NOMO-1 treated with dmso at 0.1 percent for 144 hours (cell line): ENCODE measurements around the gene ISYNA1.

Experiments
- DNase-seq: peaks from one replicate; lab custom pipeline; 2025; ENCODE audit not compliant: unreplicated experiment; lab: John Stamatoyannopoulos, UW

ISYNA1 gene

DNA sequence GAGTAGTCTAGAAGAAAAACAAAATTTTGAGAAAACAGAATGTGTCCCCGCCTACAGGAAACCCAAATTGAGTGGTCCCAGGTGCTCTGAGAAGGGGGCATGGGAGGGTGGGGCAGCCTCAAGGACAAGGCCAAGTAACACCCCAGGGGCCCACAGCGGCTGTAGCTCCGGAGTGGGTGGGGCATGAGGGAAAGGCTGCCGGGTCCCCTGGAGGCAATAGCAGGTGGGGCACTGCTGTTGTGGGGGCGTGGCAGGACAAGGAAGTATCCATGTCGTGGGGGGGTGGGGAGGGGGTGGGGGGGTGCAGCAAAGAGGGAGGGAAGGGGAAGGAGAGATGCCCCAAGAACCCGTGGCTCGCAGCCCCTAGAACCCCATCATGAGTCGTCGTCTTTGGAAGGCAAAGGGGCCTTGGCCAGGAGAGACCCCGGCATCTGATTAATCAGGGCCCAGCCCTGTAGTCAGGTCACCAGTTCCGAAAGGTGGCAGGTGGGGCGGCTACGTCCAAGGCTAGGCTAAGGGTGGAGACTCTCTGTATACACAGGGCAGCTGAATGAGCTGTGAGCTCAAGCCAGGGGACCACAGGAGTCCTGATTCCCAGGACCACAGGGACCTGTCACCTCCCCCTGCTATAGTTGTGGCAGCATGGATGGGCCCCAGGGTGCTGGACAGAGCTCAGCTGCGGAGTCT is 7.5 kb upstream of the ISYNA1 start:
- DNase-seq = no peak

DNA sequence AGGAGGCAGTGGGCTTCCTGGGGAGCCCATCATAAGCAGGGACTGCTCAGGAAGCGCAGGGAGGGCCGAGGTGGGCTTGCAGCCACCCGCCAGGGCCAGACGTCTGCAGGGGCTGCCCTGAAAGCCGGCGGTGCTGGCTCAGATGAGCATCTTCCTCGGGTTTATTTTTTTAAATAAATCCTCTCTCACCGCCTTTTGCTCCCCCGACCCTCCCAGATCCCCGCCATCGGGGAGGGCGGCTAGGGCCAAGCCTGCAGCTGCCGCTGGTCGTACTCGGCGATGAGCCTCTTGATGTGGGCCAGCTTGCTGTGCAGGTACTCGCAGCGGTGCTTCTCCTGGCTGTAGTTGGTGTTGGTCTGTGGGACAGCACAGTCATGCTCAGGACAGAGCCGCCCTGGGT is 6.6 kb upstream of the ISYNA1 start:
- DNase-seq = no peak

DNA sequence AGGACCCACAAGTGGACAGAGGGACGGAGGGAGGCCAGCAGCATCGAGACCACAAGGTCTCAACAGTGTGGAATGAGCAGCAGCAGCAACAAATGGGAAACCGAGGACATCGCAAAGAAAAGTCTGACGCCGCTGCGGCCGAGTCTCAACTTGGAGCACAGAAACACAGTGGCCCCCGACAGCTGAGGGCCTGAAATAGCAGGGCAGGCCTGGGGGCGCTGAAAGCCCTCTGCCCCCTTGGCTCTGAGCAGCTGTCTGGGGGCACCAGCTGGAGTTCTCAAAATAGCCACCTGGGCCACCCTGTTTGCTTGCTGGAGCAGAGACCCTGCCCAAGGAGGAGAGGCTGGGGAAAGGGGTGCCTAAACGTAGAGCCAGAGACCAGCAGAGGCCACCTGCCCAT is 5.9 kb upstream of the ISYNA1 start:
- DNase-seq = no peak

DNA sequence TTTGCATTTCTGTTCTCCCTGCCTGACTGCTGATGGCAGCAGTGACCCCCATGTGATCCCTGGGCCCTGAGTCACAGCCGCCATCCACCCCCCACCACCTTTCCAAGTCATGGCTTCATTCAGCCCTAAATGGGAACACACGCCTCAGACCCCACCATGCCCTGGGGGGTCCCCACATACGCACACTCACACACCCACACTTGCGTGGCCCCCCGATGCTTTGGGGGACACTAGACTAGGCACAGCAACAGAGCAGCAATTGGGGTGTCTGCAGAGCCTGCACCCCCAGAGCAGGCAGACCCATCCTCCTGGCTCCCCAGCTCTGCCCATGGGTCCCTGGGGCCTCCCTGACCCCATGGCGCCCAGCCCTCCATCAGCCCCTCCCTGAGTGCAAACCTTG is 5.5 kb upstream of the ISYNA1 start:
- no peak for DNase-seq

DNA sequence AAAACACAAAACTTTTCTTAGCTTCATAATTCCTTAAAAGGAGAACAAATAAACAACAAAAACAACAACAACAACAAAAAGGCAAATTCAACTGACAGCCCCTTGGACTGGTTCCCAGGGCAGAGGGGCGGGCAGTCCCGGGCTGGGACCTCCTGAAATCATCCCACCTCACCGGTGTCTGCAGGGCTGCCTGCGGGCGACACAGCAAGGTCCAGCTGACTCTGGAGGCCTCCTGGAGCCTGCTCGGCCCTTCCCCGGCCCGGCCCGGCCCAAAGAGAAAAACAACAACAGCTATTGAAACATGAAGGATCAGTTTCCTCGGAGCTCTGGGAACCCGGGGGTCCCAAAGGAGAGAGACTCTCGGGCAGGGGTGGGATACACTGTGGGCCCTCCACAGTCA is 5.0 kb upstream of the ISYNA1 start:
- no peak for DNase-seq

DNA sequence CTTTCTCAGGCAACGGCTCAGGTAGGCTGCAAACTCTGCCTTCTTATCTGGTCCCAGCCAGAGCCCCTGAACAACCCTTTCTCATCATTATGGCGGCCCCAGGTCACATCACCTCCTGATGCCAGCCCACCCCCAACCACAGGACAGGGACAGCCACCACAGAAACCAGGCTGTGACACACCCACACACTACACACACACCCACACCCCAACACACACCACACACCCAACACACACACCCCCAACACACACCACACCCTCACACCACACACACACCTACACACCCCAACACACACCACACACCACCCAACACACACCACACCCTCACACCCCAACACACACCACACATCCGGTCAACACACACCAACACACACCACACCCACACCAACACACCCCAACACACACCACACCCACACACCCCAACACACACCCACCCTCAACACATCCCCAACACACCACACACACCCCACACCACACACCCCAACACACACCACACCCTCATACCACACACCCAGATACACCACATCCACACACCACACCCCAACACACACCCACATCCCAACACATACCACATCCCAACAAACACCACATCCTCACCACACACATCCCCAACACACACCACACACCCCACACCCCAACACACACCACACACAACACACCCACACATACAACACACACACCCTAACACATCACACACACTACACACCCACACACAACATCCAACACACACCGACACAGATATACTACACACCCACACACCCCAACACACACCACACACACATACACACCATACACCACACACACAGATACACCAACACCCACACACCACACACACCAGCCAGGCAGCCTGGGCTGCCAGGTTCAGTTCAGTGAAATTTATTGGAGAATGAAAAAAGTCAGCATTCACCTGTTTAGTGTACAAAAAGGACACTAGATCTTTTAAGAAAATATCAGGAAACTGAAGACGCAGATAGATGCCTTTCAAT is 4.2 kb upstream of the ISYNA1 start:
- no peak for DNase-seq

DNA sequence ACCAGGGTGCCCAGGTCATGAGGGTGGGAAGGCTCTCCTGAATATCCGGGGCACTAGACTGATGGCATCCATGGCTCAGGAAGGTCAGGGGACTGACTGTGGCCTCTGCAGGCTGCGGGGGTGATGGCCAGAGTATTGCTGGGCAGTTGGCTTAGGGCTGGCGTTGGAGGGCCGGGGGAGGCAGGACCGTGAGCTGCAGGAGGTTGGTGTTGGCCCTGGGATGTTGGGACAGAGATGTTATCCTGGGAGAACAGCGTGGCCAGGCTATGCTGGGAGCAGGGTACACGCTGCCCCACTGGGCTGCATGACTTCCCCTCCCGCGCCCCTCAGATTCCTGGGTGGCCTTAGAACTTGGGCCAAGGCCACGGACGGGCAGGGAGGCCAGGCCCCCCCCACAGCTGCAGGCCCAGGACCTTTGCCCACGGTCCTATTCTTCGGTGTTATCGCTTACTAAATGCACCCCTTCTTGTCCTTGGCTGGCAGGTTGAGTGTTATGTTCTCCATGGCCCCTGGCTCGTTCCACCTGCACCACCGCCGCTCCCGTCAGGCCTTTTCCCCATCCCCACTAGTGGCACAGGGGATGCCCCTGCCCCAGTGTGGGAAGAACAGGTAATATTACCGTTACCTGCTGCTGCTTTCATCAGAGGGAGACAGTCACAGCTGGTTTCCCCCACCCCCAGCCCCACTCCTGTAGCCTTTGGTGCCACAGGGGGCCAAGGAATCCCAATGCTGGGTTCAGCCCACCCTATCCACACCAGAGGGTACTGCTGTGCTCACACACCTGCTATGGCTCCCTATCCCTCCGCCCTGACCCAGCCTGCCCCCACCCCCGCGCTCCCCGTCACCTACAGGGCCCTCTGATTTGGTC is 3.2 kb upstream of the ISYNA1 start:
- DNase-seq = no peak

DNA sequence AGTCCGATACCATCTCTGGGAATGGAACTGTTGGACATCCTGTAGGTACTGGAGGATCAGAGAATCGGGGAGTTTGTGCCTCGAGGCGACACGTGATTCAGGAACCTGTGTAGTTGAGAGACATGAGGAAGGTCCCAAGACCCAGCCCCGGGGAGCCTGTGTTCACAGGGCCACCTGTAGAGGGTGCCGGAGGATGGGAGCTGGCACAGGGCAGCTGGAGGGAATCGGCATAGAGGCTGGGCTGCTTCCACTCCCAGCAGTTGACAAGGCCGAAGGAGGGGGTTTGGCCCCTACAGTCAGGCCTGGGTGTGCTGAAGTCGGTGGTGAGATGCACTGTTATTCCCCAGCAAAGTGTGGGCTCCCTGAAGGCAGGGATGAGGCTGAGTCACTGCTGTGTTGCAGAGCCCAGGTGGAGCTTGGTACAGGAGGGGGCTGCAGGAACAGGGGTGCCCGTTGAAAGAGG is 2.5 kb upstream of the ISYNA1 start:
- no peak for DNase-seq

DNA sequence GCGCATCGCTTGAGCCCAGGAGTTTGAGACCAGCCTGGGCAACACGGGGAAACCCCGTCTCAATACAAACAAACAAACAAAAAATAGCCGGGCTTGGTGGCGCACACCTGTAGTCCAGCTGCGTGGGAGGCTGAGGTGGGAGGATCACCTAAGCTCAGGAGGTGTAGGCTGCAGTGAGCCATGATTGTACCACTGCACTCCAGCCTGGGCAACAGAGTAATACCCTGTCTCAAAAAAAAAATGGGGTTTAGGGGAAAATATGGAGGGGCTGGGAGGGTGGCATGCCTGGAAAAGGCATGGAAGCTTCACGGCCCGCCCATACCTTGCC is 1.9 kb upstream of the ISYNA1 start:
- DNase-seq = no peak

DNA sequence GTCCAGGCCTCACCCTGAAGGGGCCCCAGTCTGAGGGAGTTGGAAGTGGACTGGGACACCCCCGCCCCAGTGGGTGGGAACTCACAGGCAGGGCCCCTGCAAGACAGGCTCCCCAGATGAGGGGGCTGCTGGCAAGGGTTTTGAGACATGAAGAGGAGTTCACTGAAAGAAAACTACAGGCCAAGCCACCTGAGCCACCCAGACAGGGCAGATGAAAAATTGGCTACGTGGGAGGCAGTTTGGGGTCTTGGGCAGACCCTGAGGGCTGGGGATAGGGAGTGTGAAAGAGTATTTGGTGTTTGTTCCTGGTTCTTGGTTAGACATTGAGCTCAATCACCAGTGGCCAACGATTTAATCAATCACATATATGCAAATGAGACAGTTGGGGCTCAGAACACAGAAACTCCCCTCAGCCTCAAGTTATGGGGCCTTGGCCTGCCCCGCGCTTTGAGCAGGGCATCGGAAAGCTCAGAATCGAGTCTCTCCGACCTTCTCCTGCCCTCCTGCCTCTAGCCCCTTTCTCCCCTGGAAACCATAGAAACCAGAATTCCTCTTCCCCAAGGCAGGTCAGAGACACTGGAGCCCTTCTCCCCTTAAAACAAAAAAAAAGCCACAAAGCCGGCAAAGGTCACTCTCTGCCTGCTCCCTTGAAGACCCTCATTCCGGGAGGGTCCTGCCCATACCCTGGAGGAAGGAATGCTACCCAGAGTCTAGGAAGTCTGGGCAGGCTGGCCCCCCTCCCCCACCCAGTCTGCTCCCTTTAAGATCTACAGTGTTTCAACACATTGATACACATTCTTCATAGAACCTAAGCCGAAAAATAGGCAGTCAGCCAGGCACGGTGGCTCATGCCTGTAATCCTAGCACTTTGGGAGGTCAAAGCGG is 1.3 kb upstream of the ISYNA1 start:
- no peak for DNase-seq

DNA sequence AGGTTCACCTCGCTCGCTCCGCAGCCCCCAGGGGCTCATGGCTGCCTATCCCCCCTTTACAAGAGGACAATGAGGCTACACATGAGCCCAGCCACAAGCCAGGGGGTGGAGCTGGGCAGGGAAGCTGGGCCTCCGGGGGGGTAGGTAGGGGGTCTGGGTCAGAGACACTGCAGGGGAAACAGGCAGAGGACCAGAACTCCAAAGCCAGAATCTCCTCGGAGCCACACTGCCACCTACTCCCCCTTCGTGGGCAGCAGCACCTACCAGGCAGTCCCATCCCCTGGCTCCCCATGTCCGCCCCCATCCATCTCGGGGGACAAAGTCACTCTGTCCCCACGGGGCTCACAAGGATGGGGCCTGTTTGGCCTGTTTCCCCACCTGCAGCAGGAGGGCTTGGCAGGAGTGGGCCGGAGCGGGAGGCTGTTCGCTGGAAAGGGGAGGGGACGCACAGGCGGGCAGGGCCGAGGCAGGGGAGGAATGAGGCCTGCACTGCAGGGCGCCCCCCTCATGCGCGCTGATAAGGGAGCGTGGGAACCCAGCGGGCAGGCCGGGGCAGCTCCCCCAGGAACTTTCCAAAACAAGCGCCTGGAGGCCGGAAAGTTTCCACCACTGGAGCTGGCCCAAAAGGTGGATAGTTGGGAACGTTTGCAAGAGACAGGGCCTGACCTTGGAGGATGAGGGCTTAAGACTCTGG is 545 bp upstream of the ISYNA1 start:
- no peak for DNase-seq

DNA sequence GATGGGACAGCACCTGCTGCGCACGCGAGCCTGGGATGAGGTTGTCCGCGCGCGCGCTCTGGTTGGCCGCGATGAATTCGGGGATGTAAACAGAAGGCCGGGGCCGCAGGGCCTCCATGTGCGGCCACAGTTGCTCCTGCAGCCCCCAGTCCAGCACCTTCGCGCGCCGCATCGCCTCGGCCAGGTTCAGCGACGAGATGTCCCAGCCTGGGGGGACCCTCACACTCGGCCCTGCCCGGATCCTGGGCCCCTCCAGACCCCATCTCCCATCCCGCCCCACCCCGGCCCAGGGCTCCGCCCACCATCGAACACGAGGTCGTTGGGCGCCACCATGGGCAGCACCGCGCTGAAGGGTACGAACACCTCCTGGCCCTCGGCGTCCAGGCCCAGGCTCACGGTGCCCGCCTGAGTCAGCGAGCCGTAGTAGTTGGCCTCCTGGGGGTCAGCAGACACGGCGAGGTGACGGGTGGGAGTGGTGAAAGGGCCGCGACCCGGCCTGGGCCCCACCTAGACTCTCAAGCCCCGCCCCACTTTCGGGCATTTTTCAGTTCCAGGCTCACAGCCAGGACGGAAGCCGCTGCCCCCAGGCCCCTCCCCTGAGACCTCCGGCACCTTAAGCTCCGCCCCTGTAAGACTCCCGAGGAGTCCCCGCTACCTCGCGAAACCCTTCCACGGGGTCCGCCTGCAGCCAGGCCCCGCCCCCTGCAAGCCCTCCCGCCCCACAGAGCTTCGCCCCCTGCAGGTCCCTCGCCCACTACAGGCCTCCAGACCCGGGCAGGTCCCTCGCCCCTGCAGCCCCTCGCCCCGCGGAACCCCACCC is 1.1 kb downstream of the ISYNA1 start:
- DNase-seq = peak; percentile 51

DNA sequence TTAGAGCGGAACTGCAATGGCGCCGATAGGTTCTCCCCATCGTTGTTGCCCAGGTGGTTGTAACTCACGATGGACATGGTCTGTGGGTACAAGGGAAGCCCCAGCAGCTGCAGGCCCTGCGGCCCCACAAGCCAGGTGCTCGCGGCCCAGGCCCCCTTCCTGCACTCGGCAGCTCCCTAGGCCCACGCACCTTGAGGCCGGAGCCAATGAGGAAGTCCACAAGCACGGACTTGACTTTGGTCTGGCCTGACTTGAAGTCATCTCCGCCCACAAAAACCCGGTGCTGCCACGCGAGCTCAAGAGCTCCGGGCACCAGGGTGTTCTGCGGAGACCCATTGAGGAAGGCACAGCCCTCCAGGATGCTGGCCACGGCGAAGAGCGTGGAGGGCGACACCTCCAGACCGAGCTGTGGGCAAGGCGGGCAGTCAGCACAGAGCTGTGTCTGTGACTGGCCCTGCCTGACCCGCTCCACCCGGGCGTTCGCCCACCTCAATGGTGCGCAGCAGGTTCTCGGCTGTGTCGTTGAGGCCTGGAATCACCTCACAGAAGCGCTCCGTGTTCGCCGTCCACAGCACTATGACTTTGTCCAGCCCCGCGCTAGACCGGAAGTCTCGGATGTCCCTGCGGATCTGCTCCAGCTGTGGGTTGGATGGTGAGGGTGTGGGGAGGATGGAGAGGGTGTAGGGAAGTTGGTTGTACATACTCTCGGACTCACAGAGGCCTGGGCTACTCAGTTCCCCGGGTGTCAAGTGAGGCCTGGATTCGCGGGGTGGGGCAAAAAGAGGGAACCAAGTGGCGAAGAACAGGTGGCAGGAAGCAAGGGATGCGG is 1.9 kb downstream of the ISYNA1 start:
- no peak for DNase-seq

DNA sequence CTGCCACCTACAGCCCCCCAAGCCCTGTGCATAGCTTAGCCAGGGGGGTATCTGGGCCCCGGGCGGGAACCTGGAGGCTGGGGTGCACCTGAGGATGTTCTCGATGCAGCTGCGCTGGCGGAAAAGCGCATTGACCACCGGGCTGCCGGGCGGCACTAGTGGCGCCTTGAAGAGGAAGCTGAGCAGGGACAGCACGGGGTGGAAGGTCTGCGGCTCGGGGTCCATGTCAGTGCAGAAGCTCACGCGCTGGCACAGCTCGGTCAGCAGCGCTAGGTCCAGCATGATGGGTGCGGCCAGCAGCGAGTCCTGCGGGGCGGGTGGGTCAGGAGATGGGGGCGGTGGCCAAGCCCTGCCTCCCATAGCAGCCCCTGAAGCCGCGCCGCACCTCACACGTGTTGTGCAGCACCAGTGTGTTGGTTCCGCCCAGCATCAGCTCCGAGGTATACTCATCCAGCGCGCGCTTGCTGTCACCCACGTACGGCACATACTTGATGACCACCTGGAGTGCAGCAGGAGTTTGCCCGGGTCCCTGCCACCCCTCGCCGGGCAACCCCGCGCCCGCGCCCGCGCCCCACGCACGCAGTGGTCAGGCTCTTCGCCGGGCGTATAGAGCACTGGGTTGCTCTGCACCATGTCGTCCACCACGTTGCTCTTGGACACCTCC is 2.6 kb downstream of the ISYNA1 start:
- no peak for DNase-seq

DNA sequence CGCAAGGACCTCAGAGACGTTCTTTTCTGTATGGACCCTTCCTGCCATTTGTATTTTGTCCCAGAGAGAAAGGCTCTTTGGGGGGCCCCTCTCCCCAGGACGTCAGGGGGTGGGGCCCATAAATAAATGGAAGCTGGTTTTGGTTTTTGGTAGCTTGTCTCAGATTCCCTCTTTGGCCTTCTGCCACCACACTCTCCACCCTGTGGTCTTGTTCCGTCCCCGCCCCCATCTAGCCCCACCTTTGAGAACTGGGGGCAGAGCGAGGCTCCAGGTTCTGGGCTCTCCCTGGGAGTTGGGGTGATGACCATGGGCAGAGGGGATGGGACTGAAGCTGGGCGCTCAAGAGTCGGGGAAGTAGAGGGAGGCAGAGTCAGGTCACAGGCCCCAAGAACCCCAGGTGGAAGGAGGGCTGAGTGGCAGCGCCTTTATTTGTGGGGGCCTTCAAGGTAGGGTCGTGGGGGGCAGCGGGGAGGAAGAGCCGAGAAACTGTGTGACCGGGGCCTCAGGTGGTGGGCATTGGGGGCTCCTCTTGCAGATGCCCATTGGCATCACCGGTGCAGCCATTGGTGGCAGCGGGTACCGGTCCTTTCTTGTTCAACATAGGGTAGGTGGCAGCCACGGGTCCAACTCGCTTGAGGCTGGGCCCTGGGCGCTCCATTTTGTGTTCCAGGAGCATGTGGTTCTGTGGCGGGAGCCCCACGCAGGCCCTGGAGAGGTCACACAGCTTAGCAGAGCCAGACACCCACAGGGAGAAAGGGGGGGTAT is 3.3 kb downstream of the ISYNA1 start:
- no peak for DNase-seq

DNA sequence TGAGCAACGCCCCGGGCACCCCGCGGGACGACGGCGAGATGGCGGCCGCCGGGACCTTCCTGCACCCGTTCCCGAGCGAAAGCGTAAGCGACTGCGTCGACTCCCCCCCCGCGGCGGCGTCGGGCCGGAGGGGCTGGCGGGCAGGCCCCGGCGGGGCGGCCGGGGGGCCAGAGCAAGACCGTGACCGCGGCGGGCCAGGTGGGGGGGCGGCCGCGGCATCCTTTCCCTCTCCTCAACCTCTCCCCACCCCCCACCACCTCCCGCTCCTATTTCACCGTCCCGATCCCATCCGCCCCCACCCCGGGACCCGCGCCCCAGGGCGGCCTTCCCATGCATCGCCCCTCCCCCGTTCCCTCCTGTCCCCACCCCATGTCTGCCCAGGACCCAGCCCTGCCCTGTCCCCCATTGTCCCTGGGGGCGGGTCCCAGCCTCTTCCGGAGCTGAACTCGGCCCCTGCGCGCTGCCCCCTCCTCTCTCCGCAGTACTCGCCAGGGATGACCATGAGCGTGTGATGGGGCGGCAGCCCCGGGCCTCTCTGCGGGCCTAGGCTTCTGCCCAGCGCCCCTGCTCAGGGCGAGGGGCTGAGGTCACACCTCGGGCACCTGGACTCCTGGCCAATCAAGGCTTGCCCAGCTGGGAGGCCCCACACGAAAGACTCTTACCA is 4.1 kb downstream of the ISYNA1 start:
- DNase-seq = no peak
